Measurements from ENCODE around the gene GALNTL6.

The GALNTL6 gene

DNA sequence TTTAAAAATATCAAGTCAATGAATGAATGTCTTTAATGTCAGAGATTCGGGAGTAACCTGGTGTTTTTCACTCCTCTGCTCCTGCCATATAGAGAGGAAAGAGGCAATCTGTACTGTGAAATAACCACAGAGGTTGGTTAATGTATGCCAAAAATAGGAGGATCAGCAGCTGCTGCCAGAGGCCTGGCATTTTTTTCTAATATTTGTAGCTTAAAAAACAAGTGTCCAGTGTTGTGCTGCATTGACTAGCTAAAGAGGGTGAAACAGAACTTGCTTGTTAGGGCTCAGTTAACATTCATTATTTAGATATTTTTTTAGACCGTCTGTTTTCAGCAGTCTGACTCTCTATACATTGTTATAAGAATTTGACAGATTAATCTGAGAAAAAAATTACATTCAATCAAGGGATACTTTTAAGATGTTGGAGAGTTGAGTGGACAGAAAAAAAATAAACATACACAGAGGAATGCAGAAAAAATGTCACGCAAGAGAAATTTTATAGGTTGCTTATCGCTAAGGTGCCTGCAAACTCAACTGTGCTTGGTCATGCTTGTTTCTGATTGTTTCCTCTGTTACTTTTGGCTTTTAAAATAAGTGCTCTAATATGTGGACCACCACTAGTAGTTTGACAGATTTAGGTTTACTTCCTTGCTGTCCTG, 963.1 kb downstream of the GALNTL6 start:
- Histone ChIP-seq H3K36me3 (ENCODE audit: low read length) (no peaks in the 10 kb centered on the region), H3K4me2 (ENCODE audit: low read depth, low read length, poor library complexity, severe bottlenecking) (no peak overlapping the region), H4K20me1 (ENCODE audit: low read depth, low read length) (no peaks in the 10 kb centered on the region), H3K79me2 (ENCODE audit: insufficient read depth, low read length) (no peaks in the 10 kb centered on the region), H3K9ac (ENCODE audit: low read length) (no peak overlapping the region), H3K9me2 (replicated peaks; ENCODE audit: insufficient read depth, low read length) (no peaks in the 10 kb centered on the region), H2AFZ (ENCODE audit: low read depth, low read length, severe bottlenecking) (no peak overlapping the region), H3K9me3 (ENCODE audit: insufficient read depth, low read length) (no peaks in the 10 kb centered on the region), H3K27ac (ENCODE audit: low read depth, low read length) (no peak overlapping the region), H3K27me3 (ENCODE audit: low read length) (no peaks in the 10 kb centered on the region), H3K4me3 (ENCODE audit: insufficient read depth, low read length, poor library complexity, severe bottlenecking) (no peak overlapping the region), H3F3A (ENCODE audit: insufficient read depth) (no peaks in the 10 kb centered on the region)
- TF ChIP-seq, protein P1, sequence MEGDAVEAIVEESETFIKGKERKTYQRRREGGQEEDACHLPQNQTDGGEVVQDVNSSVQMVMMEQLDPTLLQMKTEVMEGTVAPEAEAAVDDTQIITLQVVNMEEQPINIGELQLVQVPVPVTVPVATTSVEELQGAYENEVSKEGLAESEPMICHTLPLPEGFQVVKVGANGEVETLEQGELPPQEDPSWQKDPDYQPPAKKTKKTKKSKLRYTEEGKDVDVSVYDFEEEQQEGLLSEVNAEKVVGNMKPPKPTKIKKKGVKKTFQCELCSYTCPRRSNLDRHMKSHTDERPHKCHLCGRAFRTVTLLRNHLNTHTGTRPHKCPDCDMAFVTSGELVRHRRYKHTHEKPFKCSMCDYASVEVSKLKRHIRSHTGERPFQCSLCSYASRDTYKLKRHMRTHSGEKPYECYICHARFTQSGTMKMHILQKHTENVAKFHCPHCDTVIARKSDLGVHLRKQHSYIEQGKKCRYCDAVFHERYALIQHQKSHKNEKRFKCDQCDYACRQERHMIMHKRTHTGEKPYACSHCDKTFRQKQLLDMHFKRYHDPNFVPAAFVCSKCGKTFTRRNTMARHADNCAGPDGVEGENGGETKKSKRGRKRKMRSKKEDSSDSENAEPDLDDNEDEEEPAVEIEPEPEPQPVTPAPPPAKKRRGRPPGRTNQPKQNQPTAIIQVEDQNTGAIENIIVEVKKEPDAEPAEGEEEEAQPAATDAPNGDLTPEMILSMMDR (IDR thresholded peaks at IDR 0.05; ENCODE audit: insufficient read depth, low read length, poor library complexity, severe bottlenecking), result no peak
- no peak for TF ChIP-seq EZH2phosphoT487 (conservative IDR thresholded peaks at IDR 0.05; ENCODE audit: low read length)

DNA sequence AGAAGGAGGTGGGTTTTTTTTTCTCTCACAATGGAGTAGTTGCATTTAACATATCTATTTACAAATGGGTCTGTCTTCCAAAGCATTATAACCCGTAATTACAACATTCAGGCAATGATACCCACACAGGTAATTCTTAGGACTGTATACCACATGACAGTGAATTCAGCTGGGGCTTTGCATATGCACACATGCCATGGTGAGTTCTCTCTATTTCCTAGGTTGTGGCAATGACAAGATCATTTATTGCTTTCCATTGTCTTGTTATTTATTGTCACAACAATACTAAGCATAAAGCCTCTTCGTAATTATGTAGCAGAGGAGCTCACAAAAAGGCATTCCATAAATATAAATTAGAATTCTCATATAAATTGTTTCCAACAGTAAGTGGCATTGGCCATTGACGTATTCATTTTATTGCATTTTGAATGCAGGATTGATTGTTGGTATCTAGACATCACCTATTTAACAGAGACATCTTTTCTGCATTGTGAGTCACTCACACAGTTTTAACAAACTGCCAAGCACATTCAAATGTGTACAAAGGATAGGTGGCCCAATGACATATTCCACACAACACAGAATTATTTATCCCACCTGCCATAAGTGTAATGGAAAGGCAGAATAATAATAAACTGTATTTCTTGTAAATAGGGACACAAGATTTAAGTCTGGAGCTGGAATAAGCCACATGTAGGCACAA, 964.7 kb downstream of the GALNTL6 start:
- Histone ChIP-seq H3K36me3 (ENCODE audit: low read length) (no peaks in the 10 kb centered on the region), H3K27me3 (ENCODE audit: low read length) (no peaks in the 10 kb centered on the region), H3K9me2 (replicated peaks; ENCODE audit: insufficient read depth, low read length) (no peaks in the 10 kb centered on the region), H3K79me2 (ENCODE audit: insufficient read depth, low read length) (no peaks in the 10 kb centered on the region), H3K9ac (ENCODE audit: low read length) (no peak overlapping the region), H2AFZ (ENCODE audit: low read depth, low read length, severe bottlenecking) (no peak overlapping the region), H3K27ac (ENCODE audit: low read depth, low read length) (no peak overlapping the region), H3F3A (ENCODE audit: insufficient read depth) (no peaks in the 10 kb centered on the region), H4K20me1 (ENCODE audit: low read depth, low read length) (no peaks in the 10 kb centered on the region), H3K4me2 (ENCODE audit: low read depth, low read length, poor library complexity, severe bottlenecking) (no peak overlapping the region), H3K9me3 (ENCODE audit: insufficient read depth, low read length) (no peaks in the 10 kb centered on the region), H3K4me3 (ENCODE audit: insufficient read depth, low read length, poor library complexity, severe bottlenecking) (no peak overlapping the region)
- TF ChIP-seq, protein P1 (IDR thresholded peaks at IDR 0.05; ENCODE audit: insufficient read depth, low read length, poor library complexity, severe bottlenecking), result no peak
- no peak for TF ChIP-seq EZH2phosphoT487 (conservative IDR thresholded peaks at IDR 0.05; ENCODE audit: low read length)

GRCh38 chr4:172778583-172778982, 965.4 kb downstream of the GALNTL6 start:
- Histone ChIP-seq H4K20me1 (ENCODE audit: low read depth, low read length) (no peaks in the 10 kb centered on the region), H3K4me3 (ENCODE audit: insufficient read depth, low read length, poor library complexity, severe bottlenecking) (no peak overlapping the region), H3K27me3 (ENCODE audit: low read length) (no peaks in the 10 kb centered on the region), H2AFZ (ENCODE audit: low read depth, low read length, severe bottlenecking) (no peak overlapping the region), H3K9me2 (replicated peaks; ENCODE audit: insufficient read depth, low read length) (no peaks in the 10 kb centered on the region), H3K36me3 (ENCODE audit: low read length) (no peaks in the 10 kb centered on the region), H3K4me2 (ENCODE audit: low read depth, low read length, poor library complexity, severe bottlenecking) (no peak overlapping the region), H3K79me2 (ENCODE audit: insufficient read depth, low read length) (no peaks in the 10 kb centered on the region), H3K9ac (ENCODE audit: low read length) (no peak overlapping the region), H3K27ac (ENCODE audit: low read depth, low read length) (no peak overlapping the region), H3K9me3 (ENCODE audit: insufficient read depth, low read length) (no peaks in the 10 kb centered on the region), H3F3A (ENCODE audit: insufficient read depth) (no peaks in the 10 kb centered on the region)
- TF ChIP-seq, protein P1 (IDR thresholded peaks at IDR 0.05; ENCODE audit: insufficient read depth, low read length, poor library complexity, severe bottlenecking), result no peak
- TF ChIP-seq EZH2phosphoT487 (conservative IDR thresholded peaks at IDR 0.05; ENCODE audit: low read length), result no peak
